Gastrocnemius medialis (tissue), 4 donors: Measurements from ENCODE around the gene BLOC1S6. TPM values are rescaled to one million over a fixed set of nuclear protein-coding genes. Genes with fewer than 3 reads are reported as not detected.

Source experiments
- ATAC-seq, 2 donors: fragments of 150-250 bp; one replicate each; pipeline ENCODE4 v1.9.1; 2016
- DNase-seq, 2 donors: peaks; one replicate each; pipeline ENCODE4 v3.0.0-alpha.2; 2019
- H3K27ac ChIP-seq, 4 donors: fragments of 200-600 bp; sonication (generic); 1 replicate in 1 of 4; 2 replicates in 3 of 4; pipeline ENCODE4 v1.5.1; 2016 to 2018; ENCODE audit warnings: mild to moderate bottlenecking in 2 of 4, moderate library complexity in 1 of 4
- H3K27me3 ChIP-seq, 3 donors: fragments of 200-600 bp; sonication (generic) in 2 of 3; 1 replicate in 1 of 3; 2 replicates in 2 of 3; pipeline versions ENCODE4 v1.5.1 to v1.6.0; 2016 to 2019; ENCODE audit warnings: mild to moderate bottlenecking in 1 of 3, moderate library complexity in 1 of 3
- H3K36me3 ChIP-seq, 2 donors: fragments of 200-600 bp; sonication (generic) in 1 of 2; one replicate each; pipeline ENCODE4 v1.5.1; 2017 to 2018
- H3K4me1 ChIP-seq, 2 donors: fragments of 200-600 bp; sonication (generic) in 1 of 2; one replicate each; pipeline ENCODE4 v1.5.1; 2016 to 2017; ENCODE audit warnings: mild to moderate bottlenecking in 2 of 2
- H3K4me3 ChIP-seq, 4 donors: fragments of 200-600 bp; sonication (generic) in 3 of 4; 1 replicate in 1 of 4; 2 replicates in 3 of 4; pipeline ENCODE4 v1.5.1; 2016 to 2019; ENCODE audit warnings: mild to moderate bottlenecking in 2 of 4
- H3K9me3 ChIP-seq, 3 donors: fragments of 200-600 bp; sonication (generic) in 2 of 3; 1 replicate in 1 of 3; 2 replicates in 2 of 3; pipeline ENCODE4 v1.5.1; 2016 to 2019
- CTCF ChIP-seq, 5 experiments: fragments of 450-650 bp in 3 of 5; fragments of 200-600 bp in 2 of 5; sonication (generic) in 2 of 5; IDR thresholded peaks in 4 of 5; conservative IDR thresholded peaks in 1 of 5; 1 replicate in 4 of 5; 2 replicates in 1 of 5; pipeline ENCODE4 v1.5.1; 2016 to 2019; ENCODE audit warnings: antibody characterized with exemption in 5 of 5, mild to moderate bottlenecking in 3 of 5, moderate library complexity in 3 of 5
- POLR2A ChIP-seq, 2 donors: fragments of 450-650 bp; IDR thresholded peaks; one replicate each; pipeline ENCODE4 v1.6.1; 2017; ENCODE audit warnings: antibody characterized with exemption in 2 of 2, mild to moderate bottlenecking in 2 of 2, moderate library complexity in 2 of 2
- in situ Hi-C, 4 donors: fragments of 200-750 bp; cut with MboI; loops; one replicate each; pipeline versions ENCODE4 v1.15.0 to v1.8.0; 2017; ENCODE audit warnings: low sequenced_read_pairs in 4 of 4
- intact Hi-C: fragments of 100-400 bp; cut with DNase I; formaldehyde crosslinking; loops from one replicate; pipeline ENCODE4 v1.15.1; 2023; ENCODE audit warnings: low total_unique reads
- total RNA-seq, 4 donors: library from RNA; depleted of rRNA; stranded (reverse); fragments of >200 nt; gene quantifications; one replicate each; pipeline versions ENCODE4 v1.1.0 to v1.2.3, GENCODE V29; 2016

The BLOC1S6 gene
- total RNA-seq, 4 donors from 2014 or later, result 32.9 to 38.2 (median 36.6) TPM

- no peak for ATAC-seq
- Histone ChIP-seq H3K4me3 (no peak overlapping the region), H3K9me3 (no peaks in the 10 kb centered on the region), H3K36me3 (peaks cover 0 to 31% of the 10 kb centered on the region in 2 donors), H3K4me1 (no peaks in the 10 kb centered on the region), H3K27me3 (no peaks in the 10 kb centered on the region), H3K27ac (no peak overlapping the region)
- no peak for DNase-seq
- in situ Hi-C loops (loop anchor here in 1 of 4 donors (25.0 kb wide), 1 partner anchor 144 kb away; no protein-coding TSS in a partner anchor), intact Hi-C loops (no loop called here)
- TF ChIP-seq CTCF (IDR thresholded peaks at IDR 0.05 in 4 of 5, conservative IDR thresholded peaks at IDR 0.05 in 1 of 5) (no peak), POLR2A (IDR thresholded peaks at IDR 0.05) (no peak)
Observed at GRCh38 chr15:45606413-45606812, 19.2 kb downstream of the BLOC1S6 start.

- H3K4me1 ChIP-seq, result no peaks in the 10 kb centered on the region
- H3K4me3 ChIP-seq, result no peak overlapping the region
- TF ChIP-seq POLR2A (IDR thresholded peaks at IDR 0.05) (no peak), CTCF (IDR thresholded peaks at IDR 0.05 in 4 of 5, conservative IDR thresholded peaks at IDR 0.05 in 1 of 5) (no peak)
- intact Hi-C loops (no loop called here), in situ Hi-C loops (loop anchor here in 1 of 4 donors (25.0 kb wide), 1 partner anchor 145 kb away; no protein-coding TSS in a partner anchor)
- peaks cover 0 to 31% of the 10 kb centered on the region in 2 donors for H3K36me3 ChIP-seq
- H3K9me3 ChIP-seq, result no peaks in the 10 kb centered on the region
- no peaks in the 10 kb centered on the region for H3K27me3 ChIP-seq
- H3K27ac ChIP-seq, result no peak overlapping the region
- ATAC-seq (no peak), DNase-seq (no peak)
Observed at GRCh38 chr15:45606841-45607240, 19.7 kb downstream of the BLOC1S6 start.

GRCh38 chr15:45611305-45611704 is 24.1 kb downstream of the BLOC1S6 start:
- no peaks in the 10 kb centered on the region for H3K27me3 ChIP-seq
- intact Hi-C loops, result no loop called here

GRCh38 chr15:45612790-45613415 is 25.7 kb downstream of the BLOC1S6 start:
- DNase-seq (no peak), ATAC-seq (no peak)
- in situ Hi-C loops, result loop anchor here in 2 of 4 donors (10.0 to 25.0 kb wide), 3 partner anchors 88 to 158 kb away; partner anchors contain the start of gene SLC30A4 (in 1 of the 2)
- no peaks in the 10 kb centered on the region for H3K27me3 ChIP-seq
- TF ChIP-seq POLR2A (IDR thresholded peaks at IDR 0.05) (no peak), CTCF (IDR thresholded peaks at IDR 0.05 in 4 of 5, conservative IDR thresholded peaks at IDR 0.05 in 1 of 5) (no peak)
- H3K36me3 ChIP-seq, result peaks cover 0 to 6% of the 10 kb centered on the region in 2 donors
- no peaks in the 10 kb centered on the region for H3K4me1 ChIP-seq
- H3K27ac ChIP-seq, result no peak overlapping the region
- no peak overlapping the region for H3K4me3 ChIP-seq
- no peaks in the 10 kb centered on the region for H3K9me3 ChIP-seq
- intact Hi-C loops, result loop anchor here (1.0 kb wide), 1 partner anchor 155 kb away; no protein-coding TSS in a partner anchor

More at GRCh38 chr15:45611305-45611704, 24.1 kb downstream of the BLOC1S6 start:
- TF ChIP-seq CTCF (IDR thresholded peaks at IDR 0.05 in 4 of 5, conservative IDR thresholded peaks at IDR 0.05 in 1 of 5) (peak in 1 of 5 experiments; percentile 11), POLR2A (IDR thresholded peaks at IDR 0.05) (no peak)
- Histone ChIP-seq H3K4me3 (no peak overlapping the region), H3K27ac (no peak overlapping the region), H3K4me1 (no peaks in the 10 kb centered on the region), H3K36me3 (peaks cover 0 to 22% of the 10 kb centered on the region in 2 donors), H3K9me3 (no peaks in the 10 kb centered on the region)
- in situ Hi-C loops, result loop anchor here in 2 of 4 donors (10.0 to 25.0 kb wide), 3 partner anchors 87 to 157 kb away; partner anchors contain the start of gene SLC30A4 (in 1 of the 2)
- DNase-seq (no peak), ATAC-seq (no peak)
